Ishikawa (cell line): ENCODE results near the gene ADAMTSL1.

Source experiments
- CEBPB ChIP-seq: IDR thresholded peaks from 2 replicates; pipeline ENCODE4 v1.6.1; 2012
- CREB1 ChIP-seq: IDR thresholded peaks from 2 replicates; pipeline ENCODE4 v1.6.1; 2012; ENCODE audit warnings: low read depth
- EGR1 ChIP-seq: IDR thresholded peaks from 2 replicates; pipeline ENCODE4 v1.6.1; 2012
- EP300 ChIP-seq: IDR thresholded peaks from 2 replicates; pipeline ENCODE4 v1.6.1; 2012; ENCODE audit warnings: borderline replicate concordance
- FOXM1 ChIP-seq: IDR thresholded peaks from 2 replicates; pipeline ENCODE4 v1.6.1; 2012; ENCODE audit warnings: low read depth, borderline replicate concordance
- NFIC ChIP-seq: IDR thresholded peaks from 2 replicates; pipeline ENCODE4 v1.6.1; 2012
- RAD21 ChIP-seq: IDR thresholded peaks from 2 replicates; pipeline ENCODE4 v1.6.1; 2012; ENCODE audit warnings: low read depth
- TAF1 ChIP-seq: IDR thresholded peaks from 2 replicates; pipeline ENCODE4 v1.6.1; 2012; ENCODE audit warnings: low read depth, mild to moderate bottlenecking
- TCF12 ChIP-seq: IDR thresholded peaks from 2 replicates; pipeline ENCODE4 v1.6.1; 2012; ENCODE audit warnings: low read depth
- TEAD4 ChIP-seq: IDR thresholded peaks from 2 replicates; pipeline ENCODE4 v1.6.1; 2012
- USF1 ChIP-seq: IDR thresholded peaks from 2 replicates; pipeline ENCODE4 v1.6.1; 2012
- YY1 ChIP-seq: IDR thresholded peaks from 2 replicates; pipeline ENCODE4 v1.6.1; 2012; ENCODE audit warnings: low read depth
- ZBTB7A ChIP-seq: IDR thresholded peaks from 2 replicates; pipeline ENCODE4 v1.6.1; 2012; ENCODE audit warnings: low read depth
- TF ChIP-seq, protein P1 (sequence below): IDR thresholded peaks from 2 replicates; pipeline ENCODE4 v1.6.1; 2012; ENCODE audit warnings: low read depth, mild to moderate bottlenecking
- TF ChIP-seq, protein P2 (sequence below): IDR thresholded peaks from 2 replicates; pipeline ENCODE4 v1.6.1; 2012

ADAMTSL1 gene

DNA sequence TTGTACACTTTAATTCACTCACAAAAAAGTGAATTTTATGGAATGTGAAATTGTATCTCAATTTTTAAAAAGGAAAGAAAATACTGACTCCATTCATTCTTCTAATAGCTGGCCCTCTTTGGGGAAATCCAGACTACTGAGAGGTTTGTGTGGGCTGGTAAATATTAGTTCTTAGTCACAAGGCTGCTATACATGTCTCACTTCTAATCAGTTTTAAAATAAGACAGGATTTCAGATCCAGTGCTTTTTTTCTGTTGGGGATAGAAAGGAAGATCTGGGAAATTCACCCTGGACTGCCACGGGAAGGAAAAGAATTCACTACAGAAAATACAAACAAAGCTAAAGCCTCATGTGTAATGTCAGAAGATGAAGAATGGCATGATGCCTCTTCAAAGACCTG is 32.7 kb upstream of the ADAMTSL1 start:
- TF ChIP-seq, protein P1, sequence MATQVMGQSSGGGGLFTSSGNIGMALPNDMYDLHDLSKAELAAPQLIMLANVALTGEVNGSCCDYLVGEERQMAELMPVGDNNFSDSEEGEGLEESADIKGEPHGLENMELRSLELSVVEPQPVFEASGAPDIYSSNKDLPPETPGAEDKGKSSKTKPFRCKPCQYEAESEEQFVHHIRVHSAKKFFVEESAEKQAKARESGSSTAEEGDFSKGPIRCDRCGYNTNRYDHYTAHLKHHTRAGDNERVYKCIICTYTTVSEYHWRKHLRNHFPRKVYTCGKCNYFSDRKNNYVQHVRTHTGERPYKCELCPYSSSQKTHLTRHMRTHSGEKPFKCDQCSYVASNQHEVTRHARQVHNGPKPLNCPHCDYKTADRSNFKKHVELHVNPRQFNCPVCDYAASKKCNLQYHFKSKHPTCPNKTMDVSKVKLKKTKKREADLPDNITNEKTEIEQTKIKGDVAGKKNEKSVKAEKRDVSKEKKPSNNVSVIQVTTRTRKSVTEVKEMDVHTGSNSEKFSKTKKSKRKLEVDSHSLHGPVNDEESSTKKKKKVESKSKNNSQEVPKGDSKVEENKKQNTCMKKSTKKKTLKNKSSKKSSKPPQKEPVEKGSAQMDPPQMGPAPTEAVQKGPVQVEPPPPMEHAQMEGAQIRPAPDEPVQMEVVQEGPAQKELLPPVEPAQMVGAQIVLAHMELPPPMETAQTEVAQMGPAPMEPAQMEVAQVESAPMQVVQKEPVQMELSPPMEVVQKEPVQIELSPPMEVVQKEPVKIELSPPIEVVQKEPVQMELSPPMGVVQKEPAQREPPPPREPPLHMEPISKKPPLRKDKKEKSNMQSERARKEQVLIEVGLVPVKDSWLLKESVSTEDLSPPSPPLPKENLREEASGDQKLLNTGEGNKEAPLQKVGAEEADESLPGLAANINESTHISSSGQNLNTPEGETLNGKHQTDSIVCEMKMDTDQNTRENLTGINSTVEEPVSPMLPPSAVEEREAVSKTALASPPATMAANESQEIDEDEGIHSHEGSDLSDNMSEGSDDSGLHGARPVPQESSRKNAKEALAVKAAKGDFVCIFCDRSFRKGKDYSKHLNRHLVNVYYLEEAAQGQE, result no peak
- TF ChIP-seq FOXM1, result no peak
- no peak for TF ChIP-seq ZBTB7A
- TF ChIP-seq USF1, result no peak
- no peak for TF ChIP-seq CREB1
- no peak for TF ChIP-seq TEAD4
- TF ChIP-seq NFIC, result no peak
- no peak for TF ChIP-seq RAD21
- no peak for TF ChIP-seq TCF12
- no peak for TF ChIP-seq TAF1
- TF ChIP-seq, protein P2, sequence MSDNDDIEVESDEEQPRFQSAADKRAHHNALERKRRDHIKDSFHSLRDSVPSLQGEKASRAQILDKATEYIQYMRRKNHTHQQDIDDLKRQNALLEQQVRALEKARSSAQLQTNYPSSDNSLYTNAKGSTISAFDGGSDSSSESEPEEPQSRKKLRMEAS, result no peak
- no peak for TF ChIP-seq CEBPB

- TF ChIP-seq TCF12 (no peak), RAD21 (peak; percentile 66)
- TF ChIP-seq, protein P1, result no peak
These were observed 31.1 kb upstream of the ADAMTSL1 start for GRCh38 chr9:18442629-18443491.

GRCh38 chr9:18447131-18447530 is 26.8 kb upstream of the ADAMTSL1 start:
- TF ChIP-seq EGR1 (no peak), RAD21 (no peak), USF1 (no peak), NFIC (no peak), TEAD4 (no peak), FOXM1 (no peak), YY1 (no peak), EP300 (no peak)
- TF ChIP-seq, protein P2, result no peak

- TF ChIP-seq TAF1 (no peak), CREB1 (no peak), EGR1 (no peak), TCF12 (no peak), CEBPB (no peak), NFIC (no peak), YY1 (no peak), FOXM1 (no peak), EP300 (no peak), RAD21 (no peak), USF1 (no peak), ZBTB7A (no peak), TEAD4 (no peak)
- TF ChIP-seq, protein P1, result no peak
- TF ChIP-seq, protein P2, result no peak
These were observed 26.4 kb upstream of the ADAMTSL1 start for GRCh38 chr9:18447541-18447940.
